ENCODE measurements around the gene RHOA. TPM values are rescaled to one million over a fixed set of nuclear protein-coding genes. Genes with fewer than 3 reads are reported as not detected.

RHOA gene
- polyA plus RNA-seq, 2 of the 4 experiments (the other 2 are of a cell fraction): 332 to 549 TPM

DNA sequence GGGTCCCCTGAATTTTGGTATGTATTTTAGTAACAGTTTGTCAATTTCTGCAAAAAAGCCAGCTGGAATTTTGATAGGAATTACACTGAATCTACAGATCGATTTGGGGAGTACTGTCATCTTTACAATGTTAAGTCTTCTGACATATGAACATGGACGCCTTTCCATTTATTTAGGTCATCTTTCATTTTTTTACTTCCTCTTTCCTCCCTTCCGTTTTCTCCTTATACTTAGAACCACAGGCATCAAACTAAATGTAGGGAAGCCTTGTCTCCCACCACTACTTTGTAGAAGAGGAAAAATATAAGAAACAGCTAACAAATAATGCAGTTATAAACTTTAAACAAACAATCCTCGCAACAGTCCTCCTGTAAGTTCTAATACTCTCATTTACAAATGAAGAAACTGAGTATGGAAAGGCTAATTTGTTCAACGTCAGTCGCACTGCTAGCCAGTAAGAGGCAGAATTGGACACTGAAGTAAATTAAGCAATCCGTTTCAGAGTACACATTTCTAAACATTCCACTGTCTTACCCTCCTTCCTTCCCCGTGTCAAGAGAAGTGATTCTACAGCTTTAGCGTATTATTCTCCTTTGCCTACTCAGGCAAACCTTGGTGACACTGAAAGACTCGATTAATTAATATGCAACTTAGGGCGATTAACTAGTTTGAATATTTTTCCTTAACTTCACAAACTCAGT, 25.6 kb downstream of the RHOA start:
- no peak overlapping the region for H3K4me3 ChIP-seq
- ChIA-PET CTCF (interaction anchor here (0.8 kb wide), 1 partner anchor 8 kb away, joined by 3 read pairs; no protein-coding TSS in a partner anchor), POLR2A (no interaction called here)
- ATAC-seq: no peak
- no peak for DNase-seq (ENCODE audit: low read depth in 1 of 2, low spot score in 1 of 2)
- 86% methylated on average over 11 of the region's 11 CpGs for WGBS (ENCODE audit: missing lambda C conversion rate)
- TF ChIP-seq TP53 (CRISPR knock-in tag; IDR thresholded peaks at IDR 0.05) (no peak), ZFP36 (IDR thresholded peaks at IDR 0.05; ENCODE audit: borderline replicate concordance, partially characterized antibody) (no peak), NPAS2 (CRISPR knock-in tag; IDR thresholded peaks at IDR 0.05; ENCODE audit: borderline replicate concordance) (no peak), JUNB (IDR thresholded peaks at IDR 0.05) (no peak), JUN (IDR thresholded peaks at IDR 0.05) (no peak), PHF8 (IDR thresholded peaks at IDR 0.05; ENCODE audit: borderline replicate concordance, low read depth) (no peak), NFE2L2 (conservative IDR thresholded peaks at IDR 0.05; ENCODE audit: low read length) (no peak), FOXS1 (CRISPR knock-in tag; IDR thresholded peaks at IDR 0.05) (no peak), MAFK (IDR thresholded peaks at IDR 0.05; ENCODE audit: partially characterized antibody) (no peak), CHD4 (IDR thresholded peaks at IDR 0.05; ENCODE audit: borderline replicate concordance) (no peak), CEBPB (IDR thresholded peaks at IDR 0.05) (no peak), CBX2 (IDR thresholded peaks at IDR 0.05; ENCODE audit: borderline replicate concordance, low read depth) (no peak), RARB (CRISPR knock-in tag; IDR thresholded peaks at IDR 0.05) (no peak), TFCP2L1 (CRISPR knock-in tag; IDR thresholded peaks at IDR 0.05) (no peak), HOXB5 (CRISPR knock-in tag; IDR thresholded peaks at IDR 0.05) (no peak)
- TF ChIP-seq, protein P1, sequence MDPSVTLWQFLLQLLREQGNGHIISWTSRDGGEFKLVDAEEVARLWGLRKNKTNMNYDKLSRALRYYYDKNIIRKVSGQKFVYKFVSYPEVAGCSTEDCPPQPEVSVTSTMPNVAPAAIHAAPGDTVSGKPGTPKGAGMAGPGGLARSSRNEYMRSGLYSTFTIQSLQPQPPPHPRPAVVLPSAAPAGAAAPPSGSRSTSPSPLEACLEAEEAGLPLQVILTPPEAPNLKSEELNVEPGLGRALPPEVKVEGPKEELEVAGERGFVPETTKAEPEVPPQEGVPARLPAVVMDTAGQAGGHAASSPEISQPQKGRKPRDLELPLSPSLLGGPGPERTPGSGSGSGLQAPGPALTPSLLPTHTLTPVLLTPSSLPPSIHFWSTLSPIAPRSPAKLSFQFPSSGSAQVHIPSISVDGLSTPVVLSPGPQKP (IDR thresholded peaks at IDR 0.05; ENCODE audit: low read depth, low read length): no peak
- TF ChIP-seq, protein P2, sequence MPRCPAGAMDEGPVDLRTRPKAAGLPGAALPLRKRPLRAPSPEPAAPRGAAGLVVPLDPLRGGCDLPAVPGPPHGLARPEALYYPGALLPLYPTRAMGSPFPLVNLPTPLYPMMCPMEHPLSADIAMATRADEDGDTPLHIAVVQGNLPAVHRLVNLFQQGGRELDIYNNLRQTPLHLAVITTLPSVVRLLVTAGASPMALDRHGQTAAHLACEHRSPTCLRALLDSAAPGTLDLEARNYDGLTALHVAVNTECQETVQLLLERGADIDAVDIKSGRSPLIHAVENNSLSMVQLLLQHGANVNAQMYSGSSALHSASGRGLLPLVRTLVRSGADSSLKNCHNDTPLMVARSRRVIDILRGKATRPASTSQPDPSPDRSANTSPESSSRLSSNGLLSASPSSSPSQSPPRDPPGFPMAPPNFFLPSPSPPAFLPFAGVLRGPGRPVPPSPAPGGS (IDR thresholded peaks at IDR 0.05): no peak
- TF ChIP-seq, protein P3, sequence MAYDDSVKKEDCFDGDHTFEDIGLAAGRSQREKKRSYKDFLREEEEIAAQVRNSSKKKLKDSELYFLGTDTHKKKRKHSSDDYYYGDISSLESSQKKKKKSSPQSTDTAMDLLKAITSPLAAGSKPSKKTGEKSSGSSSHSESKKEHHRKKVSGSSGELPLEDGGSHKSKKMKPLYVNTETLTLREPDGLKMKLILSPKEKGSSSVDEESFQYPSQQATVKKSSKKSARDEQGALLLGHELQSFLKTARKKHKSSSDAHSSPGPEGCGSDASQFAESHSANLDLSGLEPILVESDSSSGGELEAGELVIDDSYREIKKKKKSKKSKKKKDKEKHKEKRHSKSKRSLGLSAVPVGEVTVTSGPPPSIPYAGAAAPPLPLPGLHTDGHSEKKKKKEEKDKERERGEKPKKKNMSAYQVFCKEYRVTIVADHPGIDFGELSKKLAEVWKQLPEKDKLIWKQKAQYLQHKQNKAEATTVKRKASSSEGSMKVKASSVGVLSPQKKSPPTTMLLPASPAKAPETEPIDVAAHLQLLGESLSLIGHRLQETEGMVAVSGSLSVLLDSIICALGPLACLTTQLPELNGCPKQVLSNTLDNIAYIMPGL (CRISPR knock-in tag; IDR thresholded peaks at IDR 0.05; ENCODE audit: borderline replicate concordance): no peak
- no peaks in the 10 kb centered on the region for H3K9me3 ChIP-seq
- peaks cover 10% of the 10 kb centered on the region for H3K4me1 ChIP-seq
- no peak for FAIRE-seq
- no peak overlapping the region for H3K4me2 ChIP-seq
- no peak overlapping the region for H3K27ac ChIP-seq

DNA sequence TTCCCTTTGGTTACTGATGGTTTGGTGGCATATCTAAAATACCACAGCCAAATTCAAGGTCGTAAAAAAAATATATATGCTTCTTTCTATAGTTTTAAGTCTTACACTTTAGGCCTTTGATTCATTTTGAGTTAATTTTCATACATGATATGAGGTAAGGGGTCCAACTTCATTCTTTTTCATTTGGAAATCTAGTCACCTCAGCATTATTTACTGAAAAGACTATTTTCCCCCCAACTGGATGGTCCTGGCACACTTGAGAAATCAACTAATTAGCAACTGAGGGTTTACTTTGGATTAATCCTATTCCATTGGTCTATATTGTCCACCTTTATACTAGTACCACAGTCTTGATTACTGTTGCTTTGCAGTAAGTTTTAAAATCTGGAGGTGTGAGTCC, 26.2 kb downstream of the RHOA start:
- Histone ChIP-seq H3K4me1 (peaks cover 10% of the 10 kb centered on the region), H3K4me2 (no peak overlapping the region), H3K9me3 (no peaks in the 10 kb centered on the region), H3K27ac (no peak overlapping the region), H3K4me3 (no peak overlapping the region)
- WGBS (ENCODE audit: missing lambda C conversion rate): 97% methylated on average over 1 of the region's 1 CpG
- ChIA-PET CTCF (interaction anchor here (0.8 kb wide), 1 partner anchor 9 kb away, joined by 3 read pairs; no protein-coding TSS in a partner anchor), POLR2A (interaction anchor here (0.7 kb wide), 1 partner anchor 23 kb away, joined by 6 read pairs; no protein-coding TSS in a partner anchor)
- no peak for ATAC-seq
- FAIRE-seq: no peak
- no peak for DNase-seq (ENCODE audit: low read depth in 1 of 2, low spot score in 1 of 2)
- TF ChIP-seq RNF2 (IDR thresholded peaks at IDR 0.05; ENCODE audit: borderline replicate concordance, low read depth): no peak
- no peak for TF ChIP-seq JUN (IDR thresholded peaks at IDR 0.05)
- TF ChIP-seq MAFK (IDR thresholded peaks at IDR 0.05; ENCODE audit: partially characterized antibody): peak; percentile 25
- TF ChIP-seq, protein P2 (IDR thresholded peaks at IDR 0.05): no peak
- TF ChIP-seq, protein P4, sequence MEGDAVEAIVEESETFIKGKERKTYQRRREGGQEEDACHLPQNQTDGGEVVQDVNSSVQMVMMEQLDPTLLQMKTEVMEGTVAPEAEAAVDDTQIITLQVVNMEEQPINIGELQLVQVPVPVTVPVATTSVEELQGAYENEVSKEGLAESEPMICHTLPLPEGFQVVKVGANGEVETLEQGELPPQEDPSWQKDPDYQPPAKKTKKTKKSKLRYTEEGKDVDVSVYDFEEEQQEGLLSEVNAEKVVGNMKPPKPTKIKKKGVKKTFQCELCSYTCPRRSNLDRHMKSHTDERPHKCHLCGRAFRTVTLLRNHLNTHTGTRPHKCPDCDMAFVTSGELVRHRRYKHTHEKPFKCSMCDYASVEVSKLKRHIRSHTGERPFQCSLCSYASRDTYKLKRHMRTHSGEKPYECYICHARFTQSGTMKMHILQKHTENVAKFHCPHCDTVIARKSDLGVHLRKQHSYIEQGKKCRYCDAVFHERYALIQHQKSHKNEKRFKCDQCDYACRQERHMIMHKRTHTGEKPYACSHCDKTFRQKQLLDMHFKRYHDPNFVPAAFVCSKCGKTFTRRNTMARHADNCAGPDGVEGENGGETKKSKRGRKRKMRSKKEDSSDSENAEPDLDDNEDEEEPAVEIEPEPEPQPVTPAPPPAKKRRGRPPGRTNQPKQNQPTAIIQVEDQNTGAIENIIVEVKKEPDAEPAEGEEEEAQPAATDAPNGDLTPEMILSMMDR (IDR thresholded peaks at IDR 0.05): no peak
